Measurements from ENCODE around the gene POPDC2. TPM values are rescaled to one million over a fixed set of nuclear protein-coding genes. Genes with fewer than 3 reads are reported as not detected.
A peak's percentile ranks its signal among the peaks of the same experiment; 100 is the strongest.

POPDC2 gene
- total and polyA plus RNA-seq, 10 of the 15 experiments (the other 5 are each of a cell fraction or from before 2014, with no cell fraction given), result 1.8 to 12.7 (median 3.5) TPM

- TF ChIP-seq E4F1 (IDR thresholded peaks at IDR 0.05; ENCODE audit: borderline replicate concordance, partially characterized antibody), result no peak
- no peak for TF ChIP-seq MEF2A (IDR thresholded peaks at IDR 0.05; ENCODE audit: insufficient read depth, low read depth, low read length)
- TF ChIP-seq TCF3 (IDR thresholded peaks at IDR 0.05; ENCODE audit: borderline replicate concordance, insufficient read depth, low read depth, low read length), result no peak
- no peak for TF ChIP-seq RAD51 (IDR thresholded peaks at IDR 0.05)
- TF ChIP-seq STAT1 (conservative IDR thresholded peaks at IDR 0.05), result no peak
- peak; percentile 14; the same call in 1 of the 2 replicates for TF ChIP-seq PAX5 (IDR thresholded peaks at IDR 0.05; ENCODE audit: borderline replicate concordance, low read depth, low read length)
- TF ChIP-seq BCL3 (IDR thresholded peaks at IDR 0.05; ENCODE audit: borderline replicate concordance, insufficient read depth, low read depth, low read length, poor library complexity, severe bottlenecking), result peak; percentile 93
- TF ChIP-seq BCLAF1 (IDR thresholded peaks at IDR 0.05), result no peak
- no peak for TF ChIP-seq ZNF24 (IDR thresholded peaks at IDR 0.05)
- TF ChIP-seq FOXK2 (IDR thresholded peaks at IDR 0.05), result no peak
- no peak for TF ChIP-seq ZZZ3 (IDR thresholded peaks at IDR 0.05; ENCODE audit: control insufficient read depth, insufficient read length, low read depth)
- TF ChIP-seq ASH2L (IDR thresholded peaks at IDR 0.05; ENCODE audit: borderline replicate concordance, low read depth), result no peak
- no peak for TF ChIP-seq YY1 (IDR thresholded peaks at IDR 0.05; ENCODE audit: low read depth, low read length)
- no peak for TF ChIP-seq JUND (IDR thresholded peaks at IDR 0.05; ENCODE audit: low read depth, low read length)
- TF ChIP-seq IKZF1 (conservative IDR thresholded peaks at IDR 0.05), result peak; percentile 48; the same call in 1 of the 2 replicates
- TF ChIP-seq NKRF (conservative IDR thresholded peaks at IDR 0.05), result no peak
These were observed 61.8 kb downstream of the POPDC2 start (continued) for GRCh38 chr3:119598410-119599098.
